Stimulated activated CD4-positive, alpha-beta T cell treated with anti-CD3 and anti-CD28 coated beads, TNF-alpha, amount 100 ng/mL, for 24 hours (primary cell): ENCODE data around the gene SCG5.
"Not testable (repeated sequence)": the region's sequence is repeated elsewhere in the genome, so short reads cannot be mapped to it uniquely, and the experiment has no call there.

Experiments
- DNase-seq, 3 experiments: peaks; one replicate each; pipeline ENCODE4 v3.0.0-alpha.2; 2020; ENCODE audit warnings: low read depth in 3 of 3

Gene SCG5, protein sequence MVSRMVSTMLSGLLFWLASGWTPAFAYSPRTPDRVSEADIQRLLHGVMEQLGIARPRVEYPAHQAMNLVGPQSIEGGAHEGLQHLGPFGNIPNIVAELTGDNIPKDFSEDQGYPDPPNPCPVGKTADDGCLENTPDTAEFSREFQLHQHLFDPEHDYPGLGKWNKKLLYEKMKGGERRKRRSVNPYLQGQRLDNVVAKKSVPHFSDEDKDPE

DNA sequence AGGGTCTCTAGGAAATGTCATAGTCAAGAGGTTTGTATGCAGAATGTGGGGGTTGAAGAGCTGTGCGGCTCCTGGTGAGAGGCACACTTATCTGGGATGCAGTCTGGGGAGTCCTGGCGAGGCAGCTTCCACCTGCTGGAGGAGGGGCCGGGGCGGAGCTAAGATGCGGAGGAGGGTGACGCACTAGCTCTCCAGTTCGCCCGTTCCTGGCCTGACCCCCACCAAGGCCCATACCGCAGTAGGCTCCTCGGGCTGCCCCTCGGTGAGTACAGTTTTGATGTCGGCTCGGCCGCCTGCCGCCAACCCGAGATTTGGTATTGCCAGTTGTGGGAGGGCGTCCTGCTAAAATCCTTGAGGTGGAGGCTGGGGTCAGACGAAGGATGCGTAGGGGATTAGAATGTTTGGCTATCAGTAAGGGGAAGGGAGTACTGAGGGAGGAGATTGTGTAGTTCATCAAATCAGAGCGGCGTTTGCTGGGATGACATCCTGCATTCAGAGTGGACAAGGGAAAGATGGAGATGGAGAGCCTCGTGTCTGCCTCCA lies at the start of gene SCG5:
TSS of gene SCG5 (plus strand) at position 194 of the 543 bp plus-strand sequence. CDS start 1,883 bp downstream, outside the sequence.
- DNase-seq, result peak in 1 of 3 experiments; percentile 4

DNA sequence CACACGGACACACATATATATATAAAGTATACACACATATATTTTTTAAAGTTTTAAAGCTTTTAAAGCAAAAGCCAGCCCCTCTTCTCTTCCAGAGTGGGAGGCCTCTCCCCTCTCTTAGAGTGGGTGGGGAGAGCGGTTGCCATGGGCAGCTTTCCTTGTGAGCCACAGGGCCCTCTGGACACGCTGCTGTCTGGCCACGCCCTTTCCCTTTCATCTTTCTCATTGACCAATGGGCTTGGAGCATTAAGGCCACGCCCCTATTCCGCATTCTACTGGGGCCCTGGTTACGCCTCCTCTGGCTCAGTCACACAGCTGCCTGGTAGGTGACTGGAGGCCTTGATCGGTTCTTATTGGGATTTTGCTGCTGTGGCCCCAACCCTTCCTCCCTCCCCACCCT lies 48.4 kb upstream of the SCG5 start, which contains the start of gene GOLGA8N:
TSS of gene GOLGA8N (plus strand) at position 306 of the 400 bp plus-strand sequence.
- not testable (repeated sequence) for DNase-seq

DNA sequence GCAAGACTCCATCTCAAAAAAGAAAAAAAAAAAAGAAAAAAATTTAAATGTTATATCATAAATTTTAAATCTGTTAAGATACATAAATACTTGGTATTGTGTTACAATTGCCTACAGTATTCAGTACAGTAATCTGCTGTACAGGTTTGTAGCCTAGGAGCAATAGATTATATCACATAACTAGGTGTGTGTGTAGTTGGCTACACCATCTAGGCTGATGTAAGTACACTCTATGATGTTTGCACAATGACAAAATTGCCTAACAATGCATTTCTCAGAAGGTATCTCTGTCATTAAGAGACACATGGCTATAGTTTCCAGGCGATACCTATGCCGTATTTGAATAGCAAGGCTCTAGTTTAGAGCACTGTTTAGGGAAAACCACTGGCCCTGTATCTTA lies 32.0 kb upstream of the SCG5 start:
- DNase-seq, result not testable (repeated sequence)

DNA sequence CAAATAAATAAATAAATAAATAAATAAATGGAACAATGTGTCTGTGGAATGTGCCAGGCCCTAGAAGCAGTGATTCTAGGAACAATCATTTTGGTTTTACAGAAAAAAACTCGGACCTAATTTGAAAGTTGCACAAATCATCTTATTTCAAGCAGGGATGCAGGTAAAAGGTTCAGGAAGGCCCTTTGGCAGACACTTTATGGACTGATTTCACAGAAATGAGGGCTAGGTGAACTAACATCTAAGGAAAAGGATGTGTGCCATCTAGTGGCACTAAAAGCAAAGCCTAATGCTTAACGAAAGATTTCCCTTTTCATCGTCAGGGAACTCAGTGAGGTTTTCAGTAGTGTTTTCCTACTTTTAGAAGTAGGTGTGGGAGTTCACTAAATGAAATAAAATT lies 30.8 kb upstream of the SCG5 start:
- not testable (repeated sequence) for DNase-seq

DNA sequence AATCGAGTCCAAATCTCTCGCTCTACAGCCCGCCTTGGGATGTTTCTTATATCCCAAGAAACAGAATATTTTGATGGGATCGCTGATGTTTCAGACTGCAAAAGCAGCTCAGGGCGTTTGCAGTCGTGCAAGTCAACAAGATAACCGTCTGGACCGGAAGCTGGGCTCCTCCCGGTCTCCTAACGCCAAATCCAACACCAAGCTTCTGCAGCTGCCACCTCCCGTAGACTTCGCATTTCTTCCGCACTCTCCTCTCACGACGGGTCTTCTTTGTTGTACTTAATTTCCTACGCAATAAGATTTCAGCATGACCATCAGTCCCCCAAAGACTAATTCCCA lies 26.8 kb upstream of the SCG5 start:
- DNase-seq, result not testable (repeated sequence)

DNA sequence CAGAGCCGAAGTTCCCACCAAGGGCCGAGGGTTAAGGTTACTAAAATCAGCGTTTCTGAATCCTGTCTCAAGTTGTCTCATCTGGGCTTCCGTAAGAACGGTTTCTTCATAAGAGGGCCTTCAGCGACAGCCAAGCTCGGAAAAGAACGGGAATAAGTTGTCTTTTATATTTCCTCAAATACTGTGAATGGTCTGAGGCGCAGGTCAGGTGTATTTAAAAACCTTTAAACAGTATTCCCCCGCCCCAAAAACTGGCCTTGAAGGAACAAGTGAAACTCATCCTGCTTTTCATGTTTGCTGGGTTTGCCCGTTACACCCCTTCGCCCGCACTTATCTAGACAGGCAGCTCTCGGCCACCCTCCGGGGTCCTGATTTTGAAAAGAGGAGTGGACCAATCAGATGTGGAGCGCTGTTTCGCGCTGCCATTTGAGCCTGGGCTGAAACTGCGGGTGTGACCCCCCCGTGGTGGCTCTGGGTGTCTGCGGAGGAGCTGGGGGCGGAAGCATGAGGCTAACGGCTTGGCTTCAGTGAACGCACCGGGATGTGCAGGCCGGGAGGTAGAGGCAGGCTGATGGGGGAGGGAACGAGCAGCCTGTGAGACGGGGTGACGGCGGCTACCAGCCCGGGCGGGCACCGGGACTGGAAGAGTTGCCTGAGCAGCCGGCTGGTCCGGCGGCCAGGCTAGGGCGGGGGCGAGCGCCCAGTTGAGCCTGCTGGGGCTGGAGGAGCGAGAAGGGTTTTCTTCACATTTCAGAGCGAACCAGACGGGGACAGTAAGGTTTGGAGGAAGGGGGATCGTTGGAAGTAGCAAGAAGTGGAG lies 26.2 kb upstream of the SCG5 start, which contains the start of gene ARHGAP11A:
TSS of gene ARHGAP11A (plus strand) at position 454 of the 820 bp plus-strand sequence. CDS start 708 bp downstream, outside the sequence.
- peak; percentile 65 to 86 (median 72) for DNase-seq

DNA sequence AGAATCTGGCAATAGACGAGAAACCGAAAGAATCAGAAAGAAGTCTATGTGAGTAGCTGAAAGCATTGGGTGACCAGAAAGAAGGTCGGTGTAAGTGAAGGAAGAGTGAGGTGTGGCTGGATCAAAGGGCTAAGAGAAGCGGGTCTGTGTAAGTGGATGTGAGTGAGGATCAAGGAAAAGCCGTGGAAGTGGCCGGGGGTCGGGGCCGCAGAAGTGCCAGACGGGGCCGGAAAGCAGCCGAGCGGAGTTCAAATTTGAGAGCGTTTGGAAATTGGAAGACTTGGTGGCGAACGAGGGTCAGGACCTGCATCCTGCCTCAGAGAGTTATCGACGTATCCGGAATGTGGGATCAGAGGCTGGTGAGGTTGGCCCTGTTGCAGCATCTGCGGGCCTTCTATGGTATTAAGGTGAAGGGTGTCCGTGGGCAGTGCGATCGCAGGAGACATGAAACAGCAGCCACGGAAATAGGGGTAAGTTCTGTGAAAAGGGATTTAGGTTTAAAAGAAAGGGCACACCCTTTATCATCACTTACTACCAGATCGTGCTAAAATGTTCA lies 25.6 kb upstream of the SCG5 start:
- peak in 1 of 3 experiments; percentile 1 for DNase-seq

DNA sequence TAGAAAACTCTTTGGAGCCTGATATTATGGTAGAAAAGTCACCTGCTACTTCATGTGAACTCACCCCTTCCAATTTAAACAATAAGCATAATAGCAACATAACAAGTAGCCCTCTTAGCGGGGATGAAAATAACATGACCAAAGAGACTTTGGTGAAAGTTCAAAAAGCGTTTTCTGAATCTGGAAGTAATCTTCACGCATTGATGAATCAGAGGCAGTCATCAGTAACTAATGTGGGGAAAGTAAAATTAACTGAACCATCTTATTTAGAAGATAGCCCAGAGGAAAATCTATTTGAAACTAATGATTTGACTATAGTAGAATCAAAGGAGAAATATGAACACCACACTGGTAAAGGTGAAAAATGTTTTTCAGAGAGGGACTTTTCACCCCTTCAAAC lies 5.1 kb upstream of the SCG5 start:
- DNase-seq, result no peak

DNA sequence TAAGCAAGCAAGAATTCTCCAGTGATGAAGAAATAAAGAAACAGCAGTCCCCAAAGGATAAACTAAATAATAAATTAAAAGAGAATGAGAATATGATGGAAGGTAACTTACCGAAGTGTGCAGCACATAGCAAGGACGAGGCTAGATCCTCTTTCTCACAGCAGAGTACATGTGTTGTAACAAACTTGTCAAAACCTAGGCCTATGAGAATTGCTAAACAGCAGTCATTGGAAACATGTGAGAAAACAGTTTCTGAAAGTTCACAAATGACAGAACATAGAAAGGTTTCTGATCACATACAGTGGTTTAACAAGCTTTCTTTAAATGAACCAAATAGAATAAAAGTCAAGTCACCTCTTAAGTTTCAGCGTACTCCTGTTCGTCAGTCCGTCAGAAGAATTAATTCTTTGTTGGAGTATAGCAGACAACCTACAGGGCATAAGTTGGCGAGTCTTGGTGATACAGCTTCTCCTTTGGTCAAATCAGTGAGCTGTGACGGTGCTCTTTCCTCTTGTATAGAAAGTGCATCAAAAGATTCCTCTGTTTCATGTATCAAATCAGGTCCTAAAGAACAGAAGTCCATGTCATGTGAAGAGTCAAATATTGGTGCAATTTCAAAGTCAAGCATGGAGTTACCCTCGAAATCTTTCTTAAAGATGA lies 4.5 kb upstream of the SCG5 start:
- no peak for DNase-seq

DNA sequence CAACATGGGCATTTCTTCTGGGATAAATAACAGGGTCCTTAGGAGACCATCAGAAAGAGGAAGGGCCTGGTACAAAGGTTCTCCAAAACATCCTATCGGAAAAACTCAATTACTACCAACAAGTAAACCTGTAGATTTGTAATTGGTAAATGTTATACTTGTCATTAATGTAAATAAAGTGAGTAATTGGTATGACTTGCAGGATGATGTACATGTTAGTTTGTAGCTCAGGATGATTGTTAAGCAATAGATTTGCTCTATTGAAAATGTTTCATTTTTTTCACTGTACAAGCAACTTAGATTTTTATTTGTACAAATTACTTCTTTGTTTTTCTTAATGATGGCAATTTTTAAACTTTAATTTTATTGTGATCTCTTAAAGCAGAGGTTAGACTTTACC lies 3.8 kb upstream of the SCG5 start:
- DNase-seq, result no peak

DNA sequence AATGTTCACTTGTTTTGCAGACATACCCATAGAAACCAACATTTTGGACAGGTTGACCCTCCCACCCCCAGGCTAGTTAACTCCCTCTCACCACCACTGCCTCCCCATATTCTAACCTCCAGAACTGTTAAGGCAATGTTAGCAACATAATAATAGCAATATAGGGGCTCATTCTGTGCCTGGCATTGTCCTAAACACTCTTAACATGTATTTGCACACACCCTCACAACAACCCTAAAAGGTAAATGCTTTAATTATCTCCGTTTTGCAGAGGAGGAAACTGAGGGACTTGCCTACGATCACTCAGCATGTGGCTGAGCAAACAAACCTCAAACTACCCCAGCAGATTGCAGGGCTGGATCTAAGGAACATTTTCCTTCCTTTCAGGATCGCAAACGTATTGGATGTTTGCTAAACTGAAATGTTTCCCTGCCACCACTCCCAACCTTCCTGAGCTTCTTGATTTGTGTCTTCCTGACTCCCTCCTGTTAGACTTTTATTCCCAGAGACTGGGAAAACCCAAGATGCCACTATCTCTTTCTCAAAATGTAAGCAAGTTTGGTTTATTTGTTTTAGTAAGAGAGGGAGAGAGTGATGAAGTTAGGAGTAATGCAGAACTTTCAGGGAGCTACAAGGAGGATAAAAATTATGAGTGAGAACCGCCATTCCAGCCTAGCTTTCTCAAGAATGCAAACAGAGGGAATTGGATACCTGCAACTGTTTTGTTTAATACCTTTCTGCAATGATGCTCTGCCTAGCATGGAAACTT lies 1.3 kb downstream of the SCG5 start:
- DNase-seq, result no peak

DNA sequence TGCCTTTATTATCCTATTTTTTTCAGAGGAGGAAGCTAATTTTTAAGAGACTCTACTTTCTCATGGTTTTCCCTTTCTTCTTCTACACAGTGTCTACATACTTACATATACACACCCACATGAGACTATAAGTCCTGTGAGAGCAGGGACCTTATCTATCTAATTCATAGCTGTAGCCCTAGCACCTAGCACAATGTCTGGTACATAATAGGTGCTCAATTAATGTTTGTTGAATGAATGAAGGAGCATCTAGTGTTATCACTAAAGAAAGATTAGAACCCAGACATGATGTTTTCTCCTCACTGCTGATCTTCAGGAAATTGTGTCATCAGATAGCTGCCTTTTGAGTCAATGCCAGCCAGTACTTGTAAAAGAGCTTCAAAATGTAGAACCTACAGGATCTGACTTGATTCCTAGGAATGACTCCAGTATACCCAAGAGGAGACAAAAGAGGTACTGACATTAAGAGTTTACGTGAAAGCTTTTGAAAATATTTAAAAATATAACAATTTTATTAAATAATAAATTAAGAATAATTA lies 2.5 kb downstream of the SCG5 start:
- no peak for DNase-seq

DNA sequence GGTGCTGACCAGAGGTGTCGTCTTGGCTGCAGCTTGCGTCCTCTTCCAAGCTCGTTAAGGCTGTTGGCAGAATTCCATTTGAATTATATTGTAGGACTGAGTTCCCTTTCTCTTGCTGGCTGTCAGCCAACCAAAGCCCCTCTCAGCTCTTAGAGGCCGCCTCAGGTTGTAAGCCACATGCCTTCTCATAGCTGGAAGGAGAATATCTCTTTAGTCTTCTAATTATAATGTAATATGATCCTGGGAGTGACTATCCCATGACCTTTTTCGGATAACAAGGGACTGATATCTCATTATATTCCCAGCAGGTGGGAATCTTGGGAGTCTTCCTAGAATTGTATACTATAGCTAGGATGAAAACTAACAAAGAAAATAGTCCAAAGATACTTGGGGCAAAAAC lies 4.8 kb downstream of the SCG5 start:
- DNase-seq, result no peak

DNA sequence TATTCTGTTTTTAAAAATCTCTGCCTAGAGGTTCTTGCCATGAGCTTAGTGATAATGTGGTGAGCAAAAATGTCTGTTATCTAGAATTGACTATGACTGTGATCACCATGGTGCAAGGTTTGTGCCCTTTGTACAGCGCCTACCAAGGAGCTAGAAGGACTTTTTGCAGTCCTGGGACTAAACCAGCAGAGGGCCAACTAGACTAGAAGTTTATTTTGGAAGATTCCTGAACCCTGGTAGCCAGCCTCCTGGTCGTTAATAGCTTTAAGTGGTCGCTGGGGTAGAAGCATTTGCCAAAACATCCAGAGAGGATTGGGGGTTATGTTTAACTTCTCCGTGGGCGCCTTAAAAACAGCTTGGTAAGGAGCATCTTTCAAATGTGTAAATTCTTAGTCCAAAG lies 7.8 kb downstream of the SCG5 start:
- no peak for DNase-seq

DNA sequence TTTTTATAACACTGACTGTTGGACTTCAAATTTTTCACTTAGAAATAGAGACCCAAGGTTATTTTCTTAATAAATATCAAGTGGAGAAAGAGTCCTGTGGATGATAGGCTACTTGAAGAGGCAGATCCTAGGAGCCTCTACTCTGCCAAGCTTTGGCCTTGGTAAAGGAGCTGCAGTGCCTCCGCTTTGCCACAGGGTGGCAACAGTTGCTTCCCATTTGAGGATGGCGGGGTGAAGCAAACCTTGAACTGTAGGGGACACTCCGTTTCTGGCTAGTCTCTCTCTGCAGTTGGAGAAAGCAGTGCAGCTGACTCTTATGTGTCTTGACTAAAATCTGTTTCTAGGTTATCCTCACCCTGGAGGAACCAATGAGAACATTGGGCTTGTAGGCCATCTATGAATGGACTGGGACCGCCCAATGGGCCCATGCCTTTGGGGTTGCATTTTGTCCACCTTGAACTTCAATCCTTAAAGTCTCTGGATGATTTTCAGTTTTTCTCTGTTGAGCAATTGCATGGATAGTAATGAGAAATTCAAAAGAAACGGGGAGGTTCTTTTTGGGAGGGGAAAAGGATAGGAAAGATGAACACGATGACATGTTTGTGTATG lies 9.8 kb downstream of the SCG5 start:
- peak in 2 of 3 experiments; percentile 9 to 39 for DNase-seq

DNA sequence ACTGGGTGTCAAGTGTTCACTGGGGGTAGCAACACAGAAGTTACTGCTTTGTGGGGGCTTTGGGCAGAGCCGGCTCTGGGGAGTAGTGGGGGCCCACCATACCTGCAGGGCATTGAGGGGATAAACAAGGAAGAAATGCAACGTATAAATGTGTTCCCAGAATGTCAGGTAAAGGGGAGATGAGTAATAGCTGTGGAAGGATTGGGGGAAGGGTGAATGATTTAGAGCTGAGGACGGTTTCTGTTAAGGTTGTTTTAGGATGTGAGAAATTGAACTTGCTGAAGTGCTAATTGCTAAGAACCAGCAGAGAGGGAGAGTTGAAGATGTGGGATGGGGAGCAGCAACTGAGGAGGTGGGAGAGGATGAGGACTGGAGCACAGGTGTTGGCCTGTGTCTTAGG lies 10.7 kb downstream of the SCG5 start:
- DNase-seq, result no peak

DNA sequence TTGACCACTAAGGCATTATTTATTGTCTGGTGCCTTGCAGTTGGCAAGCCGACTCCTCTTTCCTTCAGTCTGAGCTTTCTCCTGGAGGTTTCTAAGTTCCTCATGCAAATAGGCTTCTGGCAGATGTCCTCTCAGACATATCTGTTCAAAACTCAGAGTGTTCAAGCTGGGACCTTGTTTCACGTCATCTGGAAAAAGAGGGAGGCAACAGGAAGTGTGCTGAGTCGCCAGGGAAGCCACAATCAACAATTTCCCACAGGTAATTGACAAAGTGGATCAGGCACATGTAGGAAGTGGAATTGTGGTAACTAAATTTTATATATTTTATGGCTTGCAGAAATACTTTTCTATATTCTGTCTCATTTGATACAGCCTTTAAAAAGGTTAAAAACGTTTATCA lies 14.6 kb downstream of the SCG5 start:
- DNase-seq, result no peak

DNA sequence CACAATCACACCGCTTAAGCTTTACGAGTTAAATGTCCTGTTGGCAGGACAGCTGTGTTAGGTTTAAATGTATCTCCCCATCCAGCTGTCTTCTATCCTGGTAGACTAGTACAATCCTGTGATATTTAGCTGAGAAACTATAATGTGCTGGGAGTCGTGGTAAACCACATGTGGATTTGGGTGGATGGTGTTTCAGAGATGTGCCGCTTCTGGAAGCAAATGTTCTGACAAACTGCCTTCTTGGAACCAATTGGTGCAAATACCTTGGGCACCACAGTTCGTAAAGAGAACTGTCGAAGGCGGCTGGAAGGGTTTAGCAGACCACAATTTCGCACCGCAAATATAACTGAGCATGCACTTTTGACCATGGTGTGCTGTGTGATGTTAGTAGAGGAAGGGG lies 15.0 kb downstream of the SCG5 start:
- DNase-seq, result no peak

DNA sequence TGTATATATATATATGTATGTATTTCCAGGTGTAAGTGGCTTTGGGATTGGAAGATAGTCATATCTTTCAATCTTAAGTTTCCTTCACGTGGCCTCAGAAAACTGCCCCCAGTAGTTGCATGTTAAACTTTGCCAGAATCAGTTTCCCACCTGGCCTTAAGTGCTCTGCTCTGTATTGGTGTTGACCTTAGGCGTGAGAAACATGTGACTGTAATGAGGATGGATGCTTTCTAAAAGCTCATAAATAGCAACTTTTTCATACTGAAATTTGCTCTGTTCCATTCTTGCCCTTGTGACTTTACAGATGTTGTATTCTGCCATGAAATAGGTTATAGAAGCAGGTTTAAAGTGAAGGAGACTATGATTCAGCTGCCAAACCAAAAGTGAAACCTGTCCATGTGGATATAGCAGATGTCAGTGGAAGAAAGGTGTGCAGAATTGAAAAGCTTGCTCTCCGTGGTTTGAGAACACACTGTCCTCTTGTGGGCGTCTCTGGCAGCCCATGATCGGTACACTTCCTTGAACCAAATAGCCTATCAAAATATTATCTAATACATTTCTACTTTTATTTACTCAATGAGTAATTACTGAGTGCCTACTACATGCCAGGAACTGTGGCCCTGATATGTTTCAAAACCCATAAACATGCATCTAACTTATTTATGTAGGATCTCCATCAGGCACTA lies 15.8 kb downstream of the SCG5 start:
- no peak for DNase-seq

DNA sequence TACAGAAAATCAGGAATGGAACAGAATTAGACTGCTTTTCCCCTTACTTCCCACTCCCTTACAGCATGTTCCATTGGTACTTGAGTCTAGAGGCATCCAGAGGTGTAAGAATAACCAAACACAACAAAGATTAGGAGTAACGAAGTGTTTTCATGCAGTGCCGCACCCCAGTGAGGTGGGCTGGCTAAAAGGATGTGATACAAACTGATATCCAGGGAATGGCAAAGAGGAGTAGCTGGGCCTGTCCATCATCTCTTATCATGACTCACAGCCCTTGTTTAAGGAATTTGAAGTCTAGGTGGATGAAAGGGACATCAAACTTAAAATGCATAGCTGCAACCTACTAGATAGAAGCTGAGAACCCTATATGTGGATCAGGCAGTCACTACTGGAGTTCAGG lies 16.4 kb downstream of the SCG5 start:
- DNase-seq, result no peak
